HepG2 (cell line): Measurements from ENCODE around the gene TNKS1BP1. TPM values are rescaled to one million over a fixed set of nuclear protein-coding genes. Genes with fewer than 3 reads are reported as not detected.
A peak's percentile ranks its signal among the peaks of the same experiment; 100 is the strongest.

Experiments used
- ATM ChIP-seq: fragments of 450-650 bp; IDR thresholded peaks from 2 replicates; pipeline ENCODE4 v1.7.1; 2017; ENCODE audit warnings: mild to moderate bottlenecking, borderline replicate concordance
- EP300 ChIP-seq, 3 experiments: sonication (generic) in 1 of 3; formaldehyde crosslinking in 1 of 3; IDR thresholded peaks; 2 replicates each; pipeline versions ENCODE4 v1.5.1 to v1.6.1; 2011 to 2020; ENCODE audit warnings: low read depth in 2 of 3, low read length in 2 of 3, borderline replicate concordance in 1 of 3, improper control_type of control experiment in 1 of 3, mild to moderate bottlenecking in 1 of 3, missing genetic modification reagents in 1 of 3, moderate library complexity in 1 of 3
- HMG20B ChIP-seq: conservative IDR thresholded peaks from 2 replicates; pipeline ENCODE4 v1.6.1; 2016; ENCODE audit warnings: missing genetic modification reagents, missing compliant biosample characterization
- NBN ChIP-seq: fragments of 450-650 bp; conservative IDR thresholded peaks from 2 replicates; pipeline ENCODE4 v1.6.1; 2017
- NONO ChIP-seq, 2 experiments: fragments of 450-650 bp in 1 of 2; sonication (generic) in 1 of 2; formaldehyde crosslinking in 1 of 2; IDR thresholded peaks in 1 of 2; conservative IDR thresholded peaks in 1 of 2; 2 replicates each; pipeline versions ENCODE4 v1.6.1 to v1.8.0; 2017 to 2022; ENCODE audit warnings: mild to moderate bottlenecking in 1 of 2, missing genetic modification reagents in 1 of 2, moderate library complexity in 1 of 2
- PAWR ChIP-seq: sonication (generic); formaldehyde crosslinking; IDR thresholded peaks from 2 replicates; pipeline ENCODE4 v1.4.0; 2020; ENCODE audit warnings: missing genetic modification reagents, mild to moderate bottlenecking, borderline replicate concordance
- PHF8 ChIP-seq: sonication (generic); formaldehyde crosslinking; IDR thresholded peaks from 2 replicates; pipeline ENCODE4 v1.5.0; 2020; ENCODE audit warnings: missing genetic modification reagents
- RBM22 ChIP-seq: fragments of 200-400 bp; formaldehyde crosslinking; optimal IDR thresholded peaks from 2 replicates; pipeline ENCODE3; 2017; ENCODE audit warnings: mild to moderate bottlenecking, low read length, moderate library complexity
- SOX13 ChIP-seq, 3 experiments: fragments of 450-650 bp in 1 of 3; sonication (generic) in 1 of 3; formaldehyde crosslinking in 1 of 3; IDR thresholded peaks in 2 of 3; conservative IDR thresholded peaks in 1 of 3; 2 replicates each; pipeline versions ENCODE4 v1.5.0 to v1.6.1; 2016 to 2020; ENCODE audit warnings: antibody characterized with exemption in 1 of 3, mild to moderate bottlenecking in 1 of 3, missing compliant biosample characterization in 1 of 3, missing genetic modification reagents in 1 of 3, moderate library complexity in 1 of 3
- SP5 ChIP-seq: IDR thresholded peaks from 2 replicates; pipeline ENCODE4 v1.6.1; 2016; ENCODE audit warnings: low read depth, borderline replicate concordance
- ZBTB3 ChIP-seq: sonication (generic); formaldehyde crosslinking; IDR thresholded peaks from 2 replicates; pipeline ENCODE4 v1.4.0; 2020; ENCODE audit warnings: low read depth, mild to moderate bottlenecking, moderate library complexity, missing genetic modification reagents, borderline replicate concordance
- ZNF382 ChIP-seq: sonication (generic); formaldehyde crosslinking; IDR thresholded peaks from 2 replicates; pipeline ENCODE4 v1.5.0; 2020; ENCODE audit warnings: missing genetic modification reagents, mild to moderate bottlenecking, borderline replicate concordance
- ZNF549 ChIP-seq: sonication (generic); formaldehyde crosslinking; IDR thresholded peaks from 2 replicates; pipeline ENCODE4 v1.5.0; 2020; ENCODE audit warnings: missing genetic modification reagents
- ZNF558 ChIP-seq: sonication (generic); formaldehyde crosslinking; IDR thresholded peaks from 2 replicates; pipeline ENCODE4 v1.9.0; 2022; ENCODE audit warnings: mild to moderate bottlenecking, missing genetic modification reagents, borderline replicate concordance
- ZNF564 ChIP-seq: sonication (generic); formaldehyde crosslinking; IDR thresholded peaks from 2 replicates; pipeline ENCODE4 v1.8.1; 2023; ENCODE audit warnings: mild to moderate bottlenecking, missing genetic modification reagents
- ZNF747 ChIP-seq: sonication (generic); formaldehyde crosslinking; IDR thresholded peaks from 2 replicates; pipeline ENCODE4 v1.8.1; 2023; ENCODE audit warnings: missing genetic modification reagents, mild to moderate bottlenecking, borderline replicate concordance
- ZNF781 ChIP-seq: sonication (generic); formaldehyde crosslinking; IDR thresholded peaks from 2 replicates; pipeline ENCODE4 v1.5.1; 2020; ENCODE audit warnings: borderline replicate concordance, mild to moderate bottlenecking, missing genetic modification reagents; ENCODE audit errors: not compliant biosample characterization
- ZNF883 ChIP-seq: sonication (generic); formaldehyde crosslinking; IDR thresholded peaks from 2 replicates; pipeline ENCODE4 v1.5.1; 2020; ENCODE audit warnings: mild to moderate bottlenecking, missing genetic modification reagents; ENCODE audit errors: not compliant biosample characterization
- polyA plus RNA-seq, 8 experiments: library from polyadenylated mRNA; depleted of rRNA in 3 of 8; stranded (reverse) in 7 of 8; unstranded in 1 of 8; fragments of >200 nt; fragmentation: Illumina TruSeq in 4 of 8; extraction: Trizol in 4 of 8; gene quantifications; 2 replicates each; pipeline versions ENCODE4 v1.2.1 to v1.2.3, GENCODE V29; 2011 to 2016; ENCODE audit warnings: low read depth in 4 of 8, missing spikeins in 1 of 8, mixed read lengths in 1 of 8; ENCODE audit not compliant: insufficient read depth in 1 of 8
- total RNA-seq, 5 experiments: library from RNA; depleted of rRNA; stranded (reverse); fragments of >200 nt; fragmentation: Illumina TruSeq; extraction: Trizol; gene quantifications; 2 replicates each; pipeline ENCODE4 v1.2.3, GENCODE V29; 2016; ENCODE audit warnings: low read depth in 1 of 5
- TF ChIP-seq, protein P1 (sequence below): sonication (generic); formaldehyde crosslinking; IDR thresholded peaks from 2 replicates; pipeline ENCODE4 v1.4.0; 2020; ENCODE audit warnings: mild to moderate bottlenecking, missing genetic modification reagents
- TF ChIP-seq, protein P2 (sequence below): IDR thresholded peaks from 2 replicates; pipeline ENCODE4 v1.6.1; 2016; ENCODE audit warnings: low read depth
- TF ChIP-seq, protein P3 (sequence below): sonication (generic); formaldehyde crosslinking; IDR thresholded peaks from 2 replicates; pipeline ENCODE4 v1.5.0; 2020; ENCODE audit warnings: mild to moderate bottlenecking, missing genetic modification reagents, borderline replicate concordance

TNKS1BP1 gene
- total and polyA plus RNA-seq, 2 of the 13 experiments (the other 11 are each of a cell fraction or from before 2014, with no cell fraction given) = 13.7 to 15.0 TPM

DNA sequence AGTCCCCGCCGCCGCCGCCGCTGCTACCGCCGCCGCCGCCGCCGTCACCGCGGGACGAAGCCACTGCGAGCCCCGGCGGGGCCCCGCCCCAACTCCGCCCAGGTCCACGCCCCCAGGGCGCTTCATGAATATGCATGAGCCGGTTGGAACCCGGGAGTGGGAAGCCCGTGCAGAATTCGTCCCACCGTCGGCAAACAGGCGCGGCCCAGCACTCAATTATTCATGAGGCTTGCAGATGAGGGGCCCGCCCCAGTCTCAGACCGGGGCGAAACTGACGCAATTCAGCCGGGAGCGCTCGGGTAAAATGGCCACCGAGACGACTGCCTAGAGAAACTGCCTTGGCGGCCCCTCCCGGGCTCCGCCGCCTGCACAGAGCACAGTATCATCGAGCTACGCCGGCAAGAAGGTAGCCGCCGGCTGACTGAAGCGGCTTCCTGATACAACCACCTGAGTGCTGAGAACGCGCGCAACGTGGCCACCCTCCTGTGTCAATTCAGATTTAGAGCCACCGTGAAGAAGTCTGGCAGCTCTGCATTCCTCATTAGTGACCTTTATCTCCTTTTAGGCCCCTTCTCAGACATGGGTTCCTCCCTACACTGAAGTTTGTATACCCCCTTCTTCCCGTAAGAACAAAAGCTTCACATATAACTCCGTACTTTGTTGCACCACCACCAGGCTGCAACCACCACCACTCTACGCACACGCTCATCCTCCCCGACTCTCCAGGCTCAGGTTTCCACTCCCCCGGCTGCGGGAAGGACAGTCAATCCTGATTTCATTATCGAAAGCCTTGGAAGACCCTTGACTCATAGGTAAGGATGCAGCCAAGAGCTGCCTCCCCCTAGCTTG lies at the start of gene TNKS1BP1 (continued):
- TF ChIP-seq, protein P1, sequence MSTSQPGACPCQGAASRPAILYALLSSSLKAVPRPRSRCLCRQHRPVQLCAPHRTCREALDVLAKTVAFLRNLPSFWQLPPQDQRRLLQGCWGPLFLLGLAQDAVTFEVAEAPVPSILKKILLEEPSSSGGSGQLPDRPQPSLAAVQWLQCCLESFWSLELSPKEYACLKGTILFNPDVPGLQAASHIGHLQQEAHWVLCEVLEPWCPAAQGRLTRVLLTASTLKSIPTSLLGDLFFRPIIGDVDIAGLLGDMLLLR (CRISPR knock-in tag) = no peak
- TF ChIP-seq PHF8 (CRISPR knock-in tag) (peak; percentile 52), ZNF382 (no peak), ZNF747 (CRISPR knock-in tag) (no peak), ZNF781 (no peak), ATM (no peak), RBM22 (no peak), ZNF549 (CRISPR knock-in tag) (no peak), ZNF564 (CRISPR knock-in tag) (no peak), ZNF558 (no peak), ZNF883 (CRISPR knock-in tag) (peak; percentile 56), NONO (IDR thresholded peaks at IDR 0.05) (no peak), NONO (CRISPR knock-in tag; conservative IDR thresholded peaks at IDR 0.05) (no peak), NBN (no peak), ZBTB3 (no peak), SOX13 (IDR thresholded peaks at IDR 0.05) (no peak), SOX13 (CRISPR knock-in tag; conservative IDR thresholded peaks at IDR 0.05 in 1 of 2, IDR thresholded peaks at IDR 0.05 in 1 of 2) (peak in 1 of 2 experiments; percentile 20; a peak in 1 of 4 replicates), SP5 (CRISPR knock-in tag) (no peak), EP300 (IDR thresholded peaks at IDR 0.05; ENCODE audit: low read depth in 2 of 2, low read length in 2 of 2) (no peak), EP300 (CRISPR knock-in tag; IDR thresholded peaks at IDR 0.05; ENCODE audit: borderline replicate concordance) (no peak; the same call in 1 of the 2 replicates), PAWR (CRISPR knock-in tag) (no peak), HMG20B (CRISPR knock-in tag) (no peak)
- TF ChIP-seq, protein P2, sequence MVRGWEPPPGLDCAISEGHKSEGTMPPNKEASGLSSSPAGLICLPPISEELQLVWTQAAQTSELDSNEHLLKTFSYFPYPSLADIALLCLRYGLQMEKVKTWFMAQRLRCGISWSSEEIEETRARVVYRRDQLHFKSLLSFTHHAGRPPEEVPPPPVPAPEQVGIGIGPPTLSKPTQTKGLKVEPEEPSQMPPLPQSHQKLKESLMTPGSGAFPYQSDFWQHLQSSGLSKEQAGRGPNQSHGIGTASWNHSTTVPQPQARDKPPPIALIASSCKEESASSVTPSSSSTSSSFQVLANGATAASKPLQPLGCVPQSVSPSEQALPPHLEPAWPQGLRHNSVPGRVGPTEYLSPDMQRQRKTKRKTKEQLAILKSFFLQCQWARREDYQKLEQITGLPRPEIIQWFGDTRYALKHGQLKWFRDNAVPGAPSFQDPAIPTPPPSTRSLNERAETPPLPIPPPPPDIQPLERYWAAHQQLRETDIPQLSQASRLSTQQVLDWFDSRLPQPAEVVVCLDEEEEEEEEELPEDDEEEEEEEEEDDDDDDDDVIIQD (CRISPR knock-in tag) = no peak
- TF ChIP-seq, protein P3, sequence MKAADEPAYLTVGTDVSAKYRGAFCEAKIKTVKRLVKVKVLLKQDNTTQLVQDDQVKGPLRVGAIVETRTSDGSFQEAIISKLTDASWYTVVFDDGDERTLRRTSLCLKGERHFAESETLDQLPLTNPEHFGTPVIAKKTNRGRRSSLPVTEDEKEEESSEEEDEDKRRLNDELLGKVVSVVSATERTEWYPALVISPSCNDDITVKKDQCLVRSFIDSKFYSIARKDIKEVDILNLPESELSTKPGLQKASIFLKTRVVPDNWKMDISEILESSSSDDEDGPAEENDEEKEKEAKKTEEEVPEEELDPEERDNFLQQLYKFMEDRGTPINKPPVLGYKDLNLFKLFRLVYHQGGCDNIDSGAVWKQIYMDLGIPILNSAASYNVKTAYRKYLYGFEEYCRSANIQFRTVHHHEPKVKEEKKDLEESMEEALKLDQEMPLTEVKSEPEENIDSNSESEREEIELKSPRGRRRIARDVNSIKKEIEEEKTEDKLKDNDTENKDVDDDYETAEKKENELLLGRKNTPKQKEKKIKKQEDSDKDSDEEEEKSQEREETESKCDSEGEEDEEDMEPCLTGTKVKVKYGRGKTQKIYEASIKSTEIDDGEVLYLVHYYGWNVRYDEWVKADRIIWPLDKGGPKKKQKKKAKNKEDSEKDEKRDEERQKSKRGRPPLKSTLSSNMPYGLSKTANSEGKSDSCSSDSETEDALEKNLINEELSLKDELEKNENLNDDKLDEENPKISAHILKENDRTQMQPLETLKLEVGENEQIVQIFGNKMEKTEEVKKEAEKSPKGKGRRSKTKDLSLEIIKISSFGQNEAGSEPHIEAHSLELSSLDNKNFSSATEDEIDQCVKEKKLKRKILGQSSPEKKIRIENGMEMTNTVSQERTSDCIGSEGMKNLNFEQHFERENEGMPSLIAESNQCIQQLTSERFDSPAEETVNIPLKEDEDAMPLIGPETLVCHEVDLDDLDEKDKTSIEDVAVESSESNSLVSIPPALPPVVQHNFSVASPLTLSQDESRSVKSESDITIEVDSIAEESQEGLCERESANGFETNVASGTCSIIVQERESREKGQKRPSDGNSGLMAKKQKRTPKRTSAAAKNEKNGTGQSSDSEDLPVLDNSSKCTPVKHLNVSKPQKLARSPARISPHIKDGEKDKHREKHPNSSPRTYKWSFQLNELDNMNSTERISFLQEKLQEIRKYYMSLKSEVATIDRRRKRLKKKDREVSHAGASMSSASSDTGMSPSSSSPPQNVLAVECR = peak; percentile 79; the same call in 1 of the 2 replicates
